Ovary (tissue), 9 donors: ENCODE measurements around the gene AGBL4. TPM values are rescaled to one million over a fixed set of nuclear protein-coding genes. Genes with fewer than 3 reads are reported as not detected.

Experiments
- DNase-seq, 5 donors: peaks; one replicate each; pipeline ENCODE4 v3.0.0-alpha.2; 2019 to 2020
- H3K27ac ChIP-seq, 2 donors: fragments of 200-600 bp; one replicate each; pipeline versions ENCODE4 v1.5.1 to v1.8.0; 2019 to 2022
- H3K27me3 ChIP-seq: fragments of 200-600 bp; one replicate; pipeline ENCODE4 v1.8.0; 2022
- H3K36me3 ChIP-seq: fragments of 200-600 bp; sonication (generic); one replicate; pipeline ENCODE4 v1.5.1; 2019
- H3K4me1 ChIP-seq: one replicate; pipeline ENCODE4 v1.8.1; 2013; ENCODE audit warnings: mild to moderate bottlenecking, moderate library complexity; ENCODE audit not compliant: insufficient read depth
- H3K4me3 ChIP-seq: fragments of 200-600 bp; sonication (generic); one replicate; pipeline ENCODE4 v1.5.1; 2017
- H3K9me3 ChIP-seq, 2 donors: fragments of 200-600 bp in 1 of 2; sonication (generic) in 1 of 2; one replicate each; pipeline versions ENCODE4 v1.5.1 to v1.8.1; 2013 to 2019; ENCODE audit warnings: mild to moderate bottlenecking in 1 of 2, moderate library complexity in 1 of 2
- CTCF ChIP-seq, 3 donors: fragments of 450-650 bp in 2 of 3; fragments of 200-600 bp in 1 of 3; IDR thresholded peaks; one replicate each; pipeline versions ENCODE4 v1.5.1 to v1.8.0; 2016 to 2022; ENCODE audit warnings: antibody characterized with exemption in 3 of 3, mild to moderate bottlenecking in 1 of 3
- EP300 ChIP-seq: sonication (generic); formaldehyde crosslinking; IDR thresholded peaks from one replicate; pipeline ENCODE4 v1.6.1; 2017; ENCODE audit warnings: antibody characterized with exemption
- POLR2A ChIP-seq: fragments of 450-650 bp; IDR thresholded peaks from one replicate; pipeline ENCODE4 v1.6.1; 2017; ENCODE audit warnings: antibody characterized with exemption, mild to moderate bottlenecking, moderate library complexity
- WGBS, 3 donors: extraction: QIAGEN DNeasy Blood & Tissue Kit in 1 of 3; methylation state at CpG; one replicate each; pipeline versions ENCODE4 v1.1.5 to v1.1.7; 2013 to 2017; 5-methylcytosine and 5-hydroxymethylcytosine counted together
- intact Hi-C, 4 donors: fragments of 100-400 bp; cut with DNase I; formaldehyde crosslinking; loops; one replicate each; pipeline versions ENCODE4 v1.11.0 to v1.15.1; 2022 to 2023
- polyA plus RNA-seq, 2 donors: library from polyadenylated mRNA; stranded (reverse); fragments of 200-250 nt in 1 of 2; fragments of 350-450 nt in 1 of 2; fragmentation: Illumina TruSeq in 1 of 2; extraction: RNeasy Lipid Tissue Mini Kit (QIAGEN cat#74804) in 1 of 2; gene quantifications; one replicate each; pipeline ENCODE4 v1.2.3, GENCODE V29; 2013 to 2014
- small RNA-seq: library from RNA; depleted of rRNA; stranded (forward); fragments of <200 nt; gene quantifications from one replicate; pipeline ENCODE3, GENCODE V24; 2016
- total RNA-seq, 7 donors: library from RNA; depleted of rRNA in 2 of 7; stranded (reverse); fragments of >200 nt in 2 of 7; fragmentation: NEBNext Ultra II Directional in 3 of 7; extraction: Animal tissue kit (Norgen Biotek cat#: 25700) in 3 of 7; gene quantifications; one replicate each; pipeline versions ENCODE4 v1.1.0 to v1.2.4, GENCODE V29; 2016 to 2023
- donor health status: DM: no; HTN: no; CAD: no; lungs with moderate emphysema.
- donor health status: DM: no; HTN: no; CAD: no.
- donor health status: Bipolar disorder and iron deficiency.
- donor health status: DM: yes; HTN: yes; CAD: no.
- donor health status: DM: no; HTN: no; CAD: no.
- donor health status: DM: yes; HTN: yes; CAD: no.

AGBL4 gene
- total and polyA plus RNA-seq, 9 donors: 0.15 to 6.2 (median 0.64) TPM

- Histone ChIP-seq H3K27ac (no peak overlapping the region), H3K9me3 (no peaks in the 10 kb centered on the region), H3K27me3 (no peaks in the 10 kb centered on the region), H3K4me1 (no peaks in the 10 kb centered on the region), H3K36me3 (no peaks in the 10 kb centered on the region), H3K4me3 (no peak overlapping the region)
- no peak for TF ChIP-seq POLR2A
- TF ChIP-seq CTCF (IDR thresholded peaks at IDR 0.05): no peak
- no peak for TF ChIP-seq EP300
- no peak for DNase-seq
- 76 to 80% (median 78%) methylated on average over 2 of the region's 2 CpGs for WGBS, 3 donors
- intact Hi-C loops: no loop called here
Measured at GRCh38 chr1:48488721-48489120, 1535.0 kb downstream of the AGBL4 start.

Small RNAs within 50 kb of the gene (small RNA-seq; reads per million reads assigned to genes)
- gene AL390023.1: not detected

Other genes with a start within 250 kb of the AGBL4 start
- not detected for gene ELAVL4, start 85.0 kb upstream of the AGBL4 start, total RNA-seq
- gene ELAVL4, start 85.0 kb upstream of the AGBL4 start, polyA plus RNA-seq: not detected